Measurements from ENCODE around the gene PRODH2. TPM values are rescaled to one million over a fixed set of nuclear protein-coding genes. Genes with fewer than 3 reads are reported as not detected.

PRODH2 gene
- not detected in 2 replicates for total RNA-seq

GRCh38 chr19:35812220-35813042 is at the start of gene PRODH2:
Gene PRODH2 (minus strand): TSS chr19:35812845. CDS start chr19:35812805, 40 bp downstream.

DNA sequence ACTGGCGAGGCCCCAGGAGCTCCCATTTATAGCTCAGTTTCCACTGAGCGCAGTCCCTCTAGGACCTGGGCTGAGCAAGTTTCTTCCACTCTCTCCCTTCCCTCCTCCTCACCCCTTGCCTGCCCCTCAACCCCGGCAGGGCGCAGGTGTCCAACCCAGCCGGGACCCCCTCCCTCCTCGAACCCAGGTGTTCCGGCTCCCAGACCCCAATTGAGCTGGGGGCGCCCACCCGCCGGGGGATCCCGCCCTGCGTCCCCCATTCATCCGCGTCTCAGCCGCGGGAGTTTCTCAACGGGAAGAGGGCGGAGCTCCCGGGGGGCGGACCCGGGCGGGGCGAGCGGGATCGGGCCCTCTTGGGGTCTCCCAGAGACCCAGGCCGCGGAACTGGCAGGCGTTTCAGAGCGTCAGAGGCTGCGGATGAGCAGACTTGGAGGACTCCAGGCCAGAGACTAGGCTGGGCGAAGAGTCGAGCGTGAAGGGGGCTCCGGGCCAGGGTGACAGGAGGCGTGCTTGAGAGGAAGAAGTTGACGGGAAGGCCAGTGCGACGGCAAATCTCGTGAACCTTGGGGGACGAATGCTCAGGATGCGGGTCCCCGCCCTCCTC is 44.0 kb upstream of the PRODH2 start, which contains the start of gene KIRREL2:
TSS of gene KIRREL2 (plus strand) at position 366 of the 604 bp plus-strand sequence. CDS start at position 575, 209 bp downstream.

GRCh38 chr19:35852029-35852780 is 39.6 kb upstream of the PRODH2 start, which contains the start of gene NPHS1:
Gene NPHS1 (minus strand): TSS chr19:35852504. CDS start chr19:35851837, 667 bp downstream.

GRCh38 chr19:35775298-35776101 is 37.1 kb downstream of the PRODH2 start, which contains the start of gene ARHGAP33:
Gene ARHGAP33 (plus strand): TSS chr19:35775564. CDS start chr19:35775659, 95 bp downstream.

GRCh38 chr19:35757749-35758608 is 54.7 kb downstream of the PRODH2 start, which contains the start of gene PROSER3:
Gene PROSER3 (plus strand): TSS chr19:35758176. CDS start chr19:35758216, 40 bp downstream.

GRCh38 chr19:35756377-35757230 is 56.0 kb downstream of the PRODH2 start, which contains the start of gene HSPB6:
Gene HSPB6 (minus strand): TSS chr19:35757029. CDS start chr19:35757008, 21 bp downstream.

Other genes with a start within 250 kb of the PRODH2 start
- gene ATP4A, start 249.2 kb downstream of the PRODH2 start, total RNA-seq, result not detected in 2 replicates
- gene PMIS2, start 226.7 kb downstream of the PRODH2 start, total RNA-seq, result not detected in 2 replicates
- 2.2 and 14.2 TPM in 2 replicates for gene HAUS5, start 200.1 kb downstream of the PRODH2 start, total RNA-seq
- gene RBM42, start 183.8 kb downstream of the PRODH2 start, total RNA-seq, result 74.6 and 76.2 TPM in 2 replicates
- 0.29 TPM in 1 of 2 replicates, not detected in the other for gene ETV2, start 171.1 kb downstream of the PRODH2 start, total RNA-seq
- 212 and 274 TPM in 2 replicates for gene COX6B1, start 164.5 kb downstream of the PRODH2 start, total RNA-seq
- gene UPK1A, start 146.3 kb downstream of the PRODH2 start, total RNA-seq, result not detected in 2 replicates
- not detected in 2 replicates for gene ZBTB32, start 108.3 kb downstream of the PRODH2 start, total RNA-seq
- gene KMT2B, start 94.8 kb downstream of the PRODH2 start, total RNA-seq, result 10.0 and 14.7 TPM in 2 replicates
- 0.66 and 1.9 TPM in 2 replicates for gene IGFLR1, start 70.4 kb downstream of the PRODH2 start, total RNA-seq
- gene U2AF1L4, start 67.4 kb downstream of the PRODH2 start, total RNA-seq, result 5.3 and 15.3 TPM in 2 replicates
- 10.9 and 12.0 TPM in 2 replicates for gene PSENEN, start 67.2 kb downstream of the PRODH2 start, total RNA-seq
- gene LIN37, start 64.3 kb downstream of the PRODH2 start, total RNA-seq, result 17.9 and 29.1 TPM in 2 replicates
- gene HSPB6, start 55.8 kb downstream of the PRODH2 start, total RNA-seq, result 11.6 and 22.3 TPM in 2 replicates
- 10.9 and 17.6 TPM in 2 replicates for gene PROSER3, start 54.7 kb downstream of the PRODH2 start, total RNA-seq
- 2.2 and 5.0 TPM in 2 replicates for gene ARHGAP33, start 37.3 kb downstream of the PRODH2 start, total RNA-seq
- gene NPHS1, start 39.7 kb upstream of the PRODH2 start, total RNA-seq, result not detected in 2 replicates
- gene KIRREL2, start 44.1 kb upstream of the PRODH2 start, total RNA-seq, result not detected in 2 replicates
- 2.0 and 2.1 TPM in 2 replicates for gene APLP1, start 55.7 kb upstream of the PRODH2 start, total RNA-seq
- 5.3 and 6.4 TPM in 2 replicates for gene NFKBID, start 87.7 kb upstream of the PRODH2 start, total RNA-seq
- 0.44 and 0.86 TPM in 2 replicates for gene HCST, start 89.7 kb upstream of the PRODH2 start, total RNA-seq
- gene TYROBP, start 95.5 kb upstream of the PRODH2 start, total RNA-seq, result not detected in 2 replicates
- 5.3 and 7.2 TPM in 2 replicates for gene LRFN3, start 123.5 kb upstream of the PRODH2 start, total RNA-seq
- gene SDHAF1, start 182.3 kb upstream of the PRODH2 start, total RNA-seq, result 12.0 and 17.3 TPM in 2 replicates
- gene SYNE4, start 196.0 kb upstream of the PRODH2 start, total RNA-seq, result 0.14 TPM in 1 of 2 replicates, not detected in the other
- gene ALKBH6, start 201.4 kb upstream of the PRODH2 start, total RNA-seq, result 14.0 and 20.2 TPM in 2 replicates
- gene CLIP3, start 220.0 kb upstream of the PRODH2 start, total RNA-seq, result 7.0 and 22.8 TPM in 2 replicates
- 2.6 and 3.1 TPM in 2 replicates for gene THAP8, start 241.4 kb upstream of the PRODH2 start, total RNA-seq
- gene WDR62, start 242.1 kb upstream of the PRODH2 start, total RNA-seq, result 0.66 and 17.5 TPM in 2 replicates